ENCODE results near the gene TTLL5. TPM values are rescaled to one million over a fixed set of nuclear protein-coding genes. Genes with fewer than 3 reads are reported as not detected.
A peak's percentile ranks its signal among the peaks of the same experiment; 100 is the strongest.

TTLL5 gene
- total and polyA plus RNA-seq, 2 of the 4 experiments (the other 2 are of a cell fraction), result 11.9 to 16.7 TPM

- Histone ChIP-seq H2AK9ac (replicated peaks; ENCODE audit: low read depth, low read length, poor library complexity) (no peak overlapping the region), H3K4me2 (ENCODE audit: low read depth, low read length) (no peak overlapping the region), H3K4ac (ENCODE audit: low read depth, low read length) (peak overlapping the region; percentile 35; the same call in 1 of the 2 replicates), H4K91ac (ENCODE audit: insufficient read depth, low read depth, low read length) (no peak overlapping the region), H3K23ac (ENCODE audit: low read depth, low read length) (no peak overlapping the region; the same call in 1 of the 2 replicates), H4K8ac (ENCODE audit: low read depth in 2 of 2, low read length in 2 of 2) (no peak overlapping the region), H3K56ac (ENCODE audit: extremely low read depth, insufficient read depth, low read length) (no peak overlapping the region), H3K4me1 (ENCODE audit: control insufficient read depth, insufficient read depth, low read length) (peaks cover 24% of the 10 kb centered on the region), H3K27ac (ENCODE audit: insufficient read depth, low read length) (no peak overlapping the region), H2BK15ac (ENCODE audit: low read depth, low read length) (no peak overlapping the region), H2BK5ac (ENCODE audit: low read depth, low read length, poor library complexity, severe bottlenecking) (no peak overlapping the region), H2AK5ac (ENCODE audit: low read depth, low read length) (no peak overlapping the region), H3K36me3 (ENCODE audit: control insufficient read depth, insufficient read depth, low read length) (no peaks in the 10 kb centered on the region), H3K9me1 (ENCODE audit: insufficient read depth, low read length) (peaks cover 10% of the 10 kb centered on the region), H2AFZ (replicated peaks; ENCODE audit: low read length, poor library complexity) (no peak overlapping the region), H3K4me3 (ENCODE audit: insufficient read depth, low read depth, low read length) (no peak overlapping the region), H4K5ac (ENCODE audit: low read depth, low read length) (no peak overlapping the region), H3K9me3 (ENCODE audit: control insufficient read depth, insufficient read depth, low read length) (no peaks in the 10 kb centered on the region), H4K20me1 (ENCODE audit: insufficient read depth, low read length) (no peaks in the 10 kb centered on the region), H3K14ac (replicated peaks; ENCODE audit: low read depth, low read length) (no peak overlapping the region), H2BK120ac (ENCODE audit: low read depth, low read length) (peak overlapping the region; percentile 14; the same call in 1 of the 2 replicates), H3K79me1 (ENCODE audit: low read depth in 1 of 2, low read length in 2 of 2) (peaks cover 0 to 3% of the 10 kb centered on the region in 2 experiments; a peak in 1 of 4 replicates), H3K27me3 (ENCODE audit: control insufficient read depth, insufficient read depth, low read length) (no peaks in the 10 kb centered on the region), H3K18ac (ENCODE audit: low read depth, low read length) (no peak overlapping the region; the same call in 1 of the 2 replicates), H3K9ac (ENCODE audit: low read depth, low read length) (no peak overlapping the region), H2BK20ac (ENCODE audit: low read depth, low read length) (peak overlapping the region; percentile 36; the same call in 1 of the 2 replicates)
- WGBS, 2 experiments (ENCODE audit: extremely low coverage in 2 of 2, insufficient read length in 1 of 2), result no CpG with 5 or more reads among the region's 1 CpG
- ATAC-seq (ENCODE audit: low read depth), result no peak
- CTCF ChIA-PET, result interaction anchor here (2.0 kb wide), 1 partner anchor 36 kb away, joined by 4 read pairs; no protein-coding TSS in a partner anchor
- in situ Hi-C loops (cut with MboI; ENCODE audit: low sequenced_read_pairs) (no loop called here), intact Hi-C loops (cut with micrococcal nuclease) (loop anchor here (5.0 kb wide), 2 partner anchors 45 to 115 kb away; partner anchors contain the start of gene TGFB3), dilution Hi-C loops (cut with HindIII; ENCODE audit: low sequenced_read_pairs, unreplicated experiment) (no loop called here)
- TF ChIP-seq BHLHE40 (IDR thresholded peaks at IDR 0.05; ENCODE audit: low read depth, low read length) (no peak), POLR2A (IDR thresholded peaks at IDR 0.05; ENCODE audit: low read depth, low read length) (no peak), NFE2L2 (IDR thresholded peaks at IDR 0.05; ENCODE audit: low read depth, low read length) (no peak), RFX5 (IDR thresholded peaks at IDR 0.05; ENCODE audit: low read depth, low read length) (no peak), CEBPB (IDR thresholded peaks at IDR 0.05; ENCODE audit: low read depth, low read length) (no peak), ELK1 (IDR thresholded peaks at IDR 0.05; ENCODE audit: borderline replicate concordance, low read depth, low read length) (no peak), MAFK (IDR thresholded peaks at IDR 0.05; ENCODE audit: low read depth, low read length) (no peak), FOS (IDR thresholded peaks at IDR 0.05; ENCODE audit: low read depth, low read length) (no peak), RAD21 (IDR thresholded peaks at IDR 0.05; ENCODE audit: low read length) (no peak), RCOR1 (IDR thresholded peaks at IDR 0.05; ENCODE audit: insufficient replicate concordance, low read length) (no peak), USF2 (IDR thresholded peaks at IDR 0.05; ENCODE audit: low read depth, low read length) (no peak), MXI1 (IDR thresholded peaks at IDR 0.05; ENCODE audit: borderline replicate concordance, low read depth, low read length) (no peak), SMC3 (IDR thresholded peaks at IDR 0.05; ENCODE audit: low read depth, low read length) (no peak), CTCF (conservative IDR thresholded peaks at IDR 0.05; ENCODE audit: low read depth, low read length) (no peak), MAZ (IDR thresholded peaks at IDR 0.05; ENCODE audit: borderline replicate concordance, low read depth, low read length) (no peak)
- POLR2A ChIA-PET (ENCODE audit: unreplicated experiment), result no interaction called here
- BruUV-seq (replicated peaks), result no TSS peak
- no peak for DNase-seq
Measured at GRCh38 chr14:75866970-75867369, 205.9 kb downstream of the TTLL5 start.
